HG03097 (cell line): ENCODE results near the gene MLLT3.

Experiments
- ATAC-seq: cut with Tn5 transposase; IDR thresholded peaks from one replicate; pipeline ENCODE4 v1.9.1; 2021; ENCODE audit not compliant: unreplicated experiment, low FRiP score

Gene MLLT3

GRCh38 chr9:20486552-20486951, 135.7 kb downstream of the MLLT3 start:
- ATAC-seq = no peak

- ATAC-seq = no peak
These were observed 140.9 kb downstream of the MLLT3 start for GRCh38 chr9:20481437-20481836.

- ATAC-seq = peak; percentile 15
These were observed 142.1 kb downstream of the MLLT3 start for GRCh38 chr9:20480249-20480648.

- peak; percentile 62 for ATAC-seq
These were observed 142.7 kb downstream of the MLLT3 start for GRCh38 chr9:20479419-20480155.

GRCh38 chr9:20478786-20479185, 143.5 kb downstream of the MLLT3 start:
- ATAC-seq = no peak

GRCh38 chr9:20477940-20478620, 144.2 kb downstream of the MLLT3 start:
- no peak for ATAC-seq

- ATAC-seq = no peak
These were observed 145.3 kb downstream of the MLLT3 start for GRCh38 chr9:20476912-20477521.

GRCh38 chr9:20474496-20474895, 147.8 kb downstream of the MLLT3 start:
- ATAC-seq = no peak

GRCh38 chr9:20473515-20474013, 148.7 kb downstream of the MLLT3 start:
- no peak for ATAC-seq

GRCh38 chr9:20472342-20473045, 149.8 kb downstream of the MLLT3 start:
- ATAC-seq = no peak

- no peak for ATAC-seq
These were observed 155.8 kb downstream of the MLLT3 start for GRCh38 chr9:20466328-20467008.

- no peak for ATAC-seq
These were observed 158.1 kb downstream of the MLLT3 start for GRCh38 chr9:20464242-20464641.

GRCh38 chr9:20463823-20464222, 158.5 kb downstream of the MLLT3 start:
- ATAC-seq = no peak

GRCh38 chr9:20462410-20462809, 159.9 kb downstream of the MLLT3 start:
- ATAC-seq = no peak

- no peak for ATAC-seq
These were observed 175.0 kb downstream of the MLLT3 start for GRCh38 chr9:20447291-20447690.

- ATAC-seq = no peak
These were observed 176.1 kb downstream of the MLLT3 start for GRCh38 chr9:20446248-20446647.

GRCh38 chr9:20442461-20443319, 179.6 kb downstream of the MLLT3 start:
- ATAC-seq = no peak

GRCh38 chr9:20441711-20442423, 180.4 kb downstream of the MLLT3 start:
- ATAC-seq = no peak

- ATAC-seq = no peak
These were observed 181.1 kb downstream of the MLLT3 start for GRCh38 chr9:20441166-20441565.
